Spleen (tissue), 7 donors: ENCODE measurements around the gene BOD1.

Experiments used
- CTCF ChIP-seq, 11 experiments: fragments of 200-600 bp in 7 of 11; fragments of 450-650 bp in 4 of 11; sonication (generic) in 4 of 11; IDR thresholded peaks in 8 of 11; conservative IDR thresholded peaks in 3 of 11; 1 replicate in 7 of 11; 2 replicates in 4 of 11; pipeline versions ENCODE4 v1.4.0 to v1.8.0; 2016 to 2021; ENCODE audit warnings: antibody characterized with exemption in 11 of 11, inconsistent platforms in 4 of 11, mild to moderate bottlenecking in 1 of 11
- POLR2A ChIP-seq, 3 donors: fragments of 450-650 bp; IDR thresholded peaks; one replicate each; pipeline ENCODE4 v1.5.1; 2017; ENCODE audit warnings: antibody characterized with exemption in 3 of 3, mild to moderate bottlenecking in 1 of 3
- POLR2AphosphoS5 ChIP-seq, 3 donors: sonication (generic); formaldehyde crosslinking; IDR thresholded peaks; one replicate each; pipeline ENCODE4 v1.5.1; 2017; ENCODE audit warnings: antibody characterized with exemption in 3 of 3
- donor health status: DM: no; HTN: no; CAD: no; lungs with moderate emphysema.
- donor health status: DM: no; HTN: no; CAD: no.
- donor health status: DM: no; HTN: no; CAD: no.

DNA sequence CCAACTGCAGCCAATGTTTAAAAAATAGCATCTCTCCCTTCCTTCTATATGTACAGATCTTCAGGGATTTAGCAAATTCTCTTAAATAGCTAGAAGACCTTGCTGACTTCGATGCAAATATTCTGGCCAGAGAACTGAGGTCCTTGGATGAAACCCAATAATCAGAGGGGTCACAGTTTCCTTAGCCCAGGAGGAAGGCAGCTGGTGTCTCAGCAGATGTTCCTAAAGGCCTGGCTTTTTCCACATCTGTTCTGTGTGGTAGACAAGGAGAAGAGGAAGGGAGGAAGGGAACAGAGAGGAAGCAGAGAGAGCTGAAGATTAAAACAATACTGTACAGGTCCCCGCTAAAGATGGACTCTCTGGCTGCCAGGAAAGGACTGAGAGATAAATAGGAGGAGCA lies 33.1 kb downstream of the BOD1 start:
- TF ChIP-seq CTCF (IDR thresholded peaks at IDR 0.05 in 8 of 11, conservative IDR thresholded peaks at IDR 0.05 in 3 of 11) (no peak), POLR2AphosphoS5 (IDR thresholded peaks at IDR 0.05) (no peak), POLR2A (IDR thresholded peaks at IDR 0.05) (no peak)
